Measurements from ENCODE around the gene CREB5.
"Not testable (repeated sequence)": the region's sequence is repeated elsewhere in the genome, so short reads cannot be mapped to it uniquely, and the experiment has no call there.

Gene CREB5

GRCh38 chr7:28551331-28551730, 139.0 kb downstream of the CREB5 start:
- TF ChIP-seq CSRNP3 (CRISPR knock-in tag; IDR thresholded peaks at IDR 0.05), result no peak
- TF ChIP-seq GLIS3 (CRISPR knock-in tag; IDR thresholded peaks at IDR 0.05), result no peak
- no peak for TF ChIP-seq ZNF565 (CRISPR knock-in tag; conservative IDR thresholded peaks at IDR 0.05; ENCODE audit: low read depth)
- TF ChIP-seq BACH2 (CRISPR knock-in tag; IDR thresholded peaks at IDR 0.05; ENCODE audit: borderline replicate concordance), result no peak
- TF ChIP-seq ISL1 (CRISPR knock-in tag; IDR thresholded peaks at IDR 0.05), result 0 out of 2 replicates have a peak, but pooled peaks have one; percentile 11
- no peak for ATAC-seq

- ATAC-seq, result not testable (repeated sequence)
These were observed 139.4 kb downstream of the CREB5 start for GRCh38 chr7:28551766-28552165.

- TF ChIP-seq TSHZ2 (CRISPR knock-in tag; IDR thresholded peaks at IDR 0.05) (peak; percentile 61; the same call in 1 of the 2 replicates), ZFP30 (CRISPR knock-in tag; IDR thresholded peaks at IDR 0.05) (no peak), SNAI2 (CRISPR knock-in tag; IDR thresholded peaks at IDR 0.05) (no peak), CREB5 (CRISPR knock-in tag; IDR thresholded peaks at IDR 0.05; ENCODE audit: low read depth) (no peak), PATZ1 (CRISPR knock-in tag; IDR thresholded peaks at IDR 0.05; ENCODE audit: borderline replicate concordance) (no peak), ZC3H10 (CRISPR knock-in tag; IDR thresholded peaks at IDR 0.05) (no peak), ZNF70 (CRISPR knock-in tag; IDR thresholded peaks at IDR 0.05) (no peak), POU6F1 (CRISPR knock-in tag; IDR thresholded peaks at IDR 0.05; ENCODE audit: borderline replicate concordance, low read depth) (no peak), TCF4 (CRISPR knock-in tag; IDR thresholded peaks at IDR 0.05; ENCODE audit: borderline replicate concordance) (peak; percentile 51), ZNF565 (CRISPR knock-in tag; conservative IDR thresholded peaks at IDR 0.05; ENCODE audit: low read depth) (no peak), ZFP3 (CRISPR knock-in tag; IDR thresholded peaks at IDR 0.05) (no peak), ARNTL (CRISPR knock-in tag; IDR thresholded peaks at IDR 0.05; ENCODE audit: borderline replicate concordance, low read depth) (no peak), GLIS3 (CRISPR knock-in tag; IDR thresholded peaks at IDR 0.05) (no peak), ZNF8 (CRISPR knock-in tag; IDR thresholded peaks at IDR 0.05) (no peak), CSDC2 (CRISPR knock-in tag; IDR thresholded peaks at IDR 0.05) (no peak)
- ATAC-seq, result no peak; the same call in 2 of the 3 replicates
These were observed 142.6 kb downstream of the CREB5 start for GRCh38 chr7:28554802-28555471.

GRCh38 chr7:28556025-28556424, 143.7 kb downstream of the CREB5 start:
- ATAC-seq, result no peak
- no peak for TF ChIP-seq TSHZ2 (CRISPR knock-in tag; IDR thresholded peaks at IDR 0.05)
- TF ChIP-seq PATZ1 (CRISPR knock-in tag; IDR thresholded peaks at IDR 0.05; ENCODE audit: borderline replicate concordance), result no peak
- TF ChIP-seq ESRRG (CRISPR knock-in tag; IDR thresholded peaks at IDR 0.05), result no peak
- TF ChIP-seq CSRNP3 (CRISPR knock-in tag; IDR thresholded peaks at IDR 0.05), result no peak
- no peak for TF ChIP-seq ISL1 (CRISPR knock-in tag; IDR thresholded peaks at IDR 0.05)
- TF ChIP-seq SNAI2 (CRISPR knock-in tag; IDR thresholded peaks at IDR 0.05), result no peak
- TF ChIP-seq ZNF70 (CRISPR knock-in tag; IDR thresholded peaks at IDR 0.05), result no peak
- TF ChIP-seq ZC3H10 (CRISPR knock-in tag; IDR thresholded peaks at IDR 0.05), result no peak

Data from SK-N-SH treated with all-trans-retinoic acid at 6 μM for 48 hours (cell line).